Stimulated activated CD4-positive, alpha-beta T cell treated with anti-CD3 and anti-CD28 coated beads, Interleukin-15, amount 100 ng/mL, for 1 hour (primary cell): ENCODE measurements around the gene SEMA5A.

Experiments used
- DNase-seq, 2 donors: peaks; one replicate each; pipeline ENCODE4 v3.0.0-alpha.2; 2020; ENCODE audit warnings: low read depth in 1 of 2, low spot score in 1 of 2

SEMA5A gene

DNA sequence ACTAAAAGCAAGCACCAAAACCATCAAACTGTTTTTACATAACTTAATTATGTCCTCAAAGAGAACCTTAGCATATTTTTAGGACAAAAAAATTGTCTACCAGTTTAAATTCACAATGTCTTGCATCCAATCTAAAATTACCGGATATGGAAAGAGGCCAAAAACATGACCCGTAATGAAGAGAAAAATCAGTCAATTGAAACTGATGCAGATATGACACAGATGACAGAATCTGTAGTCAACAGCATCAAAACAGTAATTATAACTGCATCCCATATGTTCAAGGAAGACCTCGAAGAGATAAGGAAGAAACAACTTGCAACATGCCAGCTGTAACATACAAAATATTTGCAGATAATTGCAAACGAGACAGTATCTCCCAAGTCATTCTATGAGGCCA, 473.2 kb downstream of the SEMA5A start:
- DNase-seq = no peak

- DNase-seq = no peak
Observed at GRCh38 chr5:9071524-9071923, 474.4 kb downstream of the SEMA5A start.

DNA sequence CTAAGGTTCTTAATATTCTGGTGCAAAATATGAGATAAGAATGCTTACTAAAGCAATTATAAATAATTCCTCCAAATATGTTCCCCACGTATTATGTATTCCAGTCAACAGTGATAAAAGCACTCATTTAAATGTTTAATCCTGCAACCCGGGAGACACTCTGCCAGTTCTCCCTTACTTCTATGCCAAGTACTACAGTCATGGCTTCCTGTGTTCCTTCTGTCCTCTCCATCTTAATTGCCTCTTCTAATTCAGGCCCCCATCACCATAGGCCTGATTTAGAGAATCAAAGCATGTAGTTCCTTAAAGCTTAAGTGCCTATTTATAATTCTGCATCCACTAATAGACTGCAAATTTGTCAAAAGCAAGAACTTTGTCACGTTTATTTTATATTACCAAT, 474.8 kb downstream of the SEMA5A start:
- DNase-seq = no peak

DNA sequence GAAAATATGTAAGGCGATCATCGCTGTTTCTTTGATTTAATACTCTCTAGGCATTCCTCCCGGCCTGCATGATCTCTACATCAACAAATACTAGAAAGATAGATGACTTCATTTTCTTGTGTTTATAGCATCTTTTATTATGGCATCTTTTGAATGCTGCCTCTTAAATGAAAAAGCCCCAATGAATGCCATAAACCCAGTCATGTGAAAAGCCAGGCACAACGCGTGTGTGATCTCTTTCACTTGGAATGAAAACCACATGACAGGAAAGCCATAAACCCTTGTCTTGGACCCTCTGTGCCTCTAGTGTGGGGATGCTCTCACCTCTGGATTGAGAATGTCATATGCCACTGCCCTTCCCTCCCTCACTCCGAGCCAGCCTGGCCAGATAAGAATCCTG, 476.2 kb downstream of the SEMA5A start:
- DNase-seq = no peak

- DNase-seq = no peak
Observed at GRCh38 chr5:9067154-9067553, 478.7 kb downstream of the SEMA5A start.

- DNase-seq = no peak
Observed at GRCh38 chr5:9066349-9066748, 479.5 kb downstream of the SEMA5A start.

DNA sequence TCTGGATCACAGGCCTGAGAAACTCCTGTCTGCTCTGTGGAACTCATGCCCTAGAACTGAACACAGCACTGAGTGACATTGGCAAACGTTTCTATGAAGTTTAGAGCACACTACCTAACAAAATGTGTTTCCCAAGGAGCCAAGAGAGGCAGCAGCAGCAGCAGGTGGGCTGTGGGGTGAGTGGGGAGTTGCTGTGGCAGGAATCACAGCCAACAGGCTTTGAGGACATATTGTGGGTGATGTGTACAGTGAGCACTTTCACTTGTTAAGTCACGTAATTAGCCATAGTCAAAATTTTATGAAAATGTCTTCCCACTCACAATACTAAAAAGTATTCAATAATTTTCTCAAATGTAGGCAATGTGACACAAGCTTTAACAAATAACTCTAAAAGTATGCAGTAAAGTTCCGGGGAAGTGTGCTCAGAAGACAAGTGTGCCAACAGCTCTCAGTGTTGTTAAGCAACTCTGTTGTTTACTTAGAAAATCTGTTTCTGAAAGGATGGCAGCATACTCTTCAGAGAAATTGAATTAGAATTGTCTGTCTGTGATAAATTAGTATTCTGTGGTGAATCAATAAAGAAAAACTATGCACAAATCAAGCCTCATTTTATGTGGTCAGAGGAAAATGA, 482.1 kb downstream of the SEMA5A start:
- DNase-seq = no peak

GRCh38 chr5:9062873-9063272, 483.0 kb downstream of the SEMA5A start:
- DNase-seq = no peak

DNA sequence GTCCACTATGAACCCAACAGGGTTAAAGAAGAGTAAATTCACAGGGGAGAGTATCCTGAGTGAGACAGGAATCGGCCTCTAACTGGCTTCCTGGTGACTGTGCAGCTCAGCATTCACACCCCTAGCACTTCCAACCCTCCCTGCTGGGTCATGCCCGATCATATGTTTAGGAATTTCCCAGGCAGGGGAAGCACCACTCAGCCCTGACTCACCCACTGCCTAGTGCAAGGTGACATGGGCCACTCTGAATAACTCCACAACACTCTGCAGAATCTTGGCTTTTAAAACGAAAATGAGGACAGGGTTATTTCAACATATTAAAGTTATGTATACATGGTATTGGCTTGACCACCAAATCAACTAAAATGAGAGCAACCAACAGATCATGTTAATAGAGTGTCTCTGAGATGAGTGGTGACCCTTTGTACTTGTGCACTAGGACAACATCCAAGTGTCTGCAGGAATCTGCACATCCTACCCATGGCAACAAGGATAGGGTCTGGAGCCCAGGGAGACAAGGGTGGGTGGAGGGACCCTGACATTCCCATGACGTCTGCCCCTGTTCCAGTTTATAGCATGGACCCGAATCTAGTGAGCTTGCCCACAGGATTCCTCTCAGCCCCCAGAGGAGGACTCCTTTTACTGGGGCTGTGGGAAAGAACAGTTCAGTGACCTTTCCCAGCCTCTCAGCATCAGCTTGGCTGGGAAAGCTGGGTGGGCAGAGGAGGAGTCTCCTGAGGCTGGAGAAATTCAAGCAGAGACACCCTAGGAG, 485.8 kb downstream of the SEMA5A start:
- DNase-seq = no peak

DNA sequence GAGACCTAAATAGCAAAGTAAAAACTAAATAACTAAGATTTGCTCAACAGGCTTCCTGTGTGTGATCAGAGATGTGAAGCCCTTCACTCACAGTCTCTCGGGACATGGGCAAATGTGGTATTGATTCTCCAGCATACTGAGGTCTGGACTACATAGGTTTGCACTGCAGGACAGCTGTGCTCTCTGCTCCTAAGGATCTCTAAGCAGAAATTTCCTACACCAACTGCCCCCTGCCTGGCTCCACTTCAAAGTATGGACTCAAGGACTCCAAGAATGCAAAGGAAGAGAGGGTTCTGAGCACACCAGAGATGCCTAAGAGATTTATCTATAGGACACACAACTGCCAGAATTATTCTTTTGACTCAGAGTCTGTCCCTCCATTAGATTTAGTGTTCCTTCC, 487.2 kb downstream of the SEMA5A start:
- no peak for DNase-seq

DNA sequence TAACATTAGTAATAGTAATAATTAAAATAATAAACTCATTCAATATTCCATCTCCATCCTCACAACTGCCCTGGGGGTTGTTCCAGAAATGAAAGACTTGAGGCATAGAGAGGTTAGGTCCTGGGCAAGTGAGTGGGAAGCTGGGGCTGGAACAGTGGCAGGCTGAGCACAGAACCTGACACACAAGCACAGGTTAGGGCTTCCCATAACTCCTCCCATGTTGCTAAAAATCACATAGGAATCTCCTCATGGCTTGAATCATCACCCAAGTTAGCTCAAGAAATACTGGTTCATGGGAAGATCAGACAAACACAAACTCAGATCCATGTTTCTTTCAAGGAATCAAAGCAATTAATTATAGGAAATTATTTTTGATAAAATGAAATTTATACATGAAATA, 487.7 kb downstream of the SEMA5A start:
- DNase-seq = no peak

- DNase-seq = no peak
Observed at GRCh38 chr5:9057406-9058000, 488.4 kb downstream of the SEMA5A start.

DNA sequence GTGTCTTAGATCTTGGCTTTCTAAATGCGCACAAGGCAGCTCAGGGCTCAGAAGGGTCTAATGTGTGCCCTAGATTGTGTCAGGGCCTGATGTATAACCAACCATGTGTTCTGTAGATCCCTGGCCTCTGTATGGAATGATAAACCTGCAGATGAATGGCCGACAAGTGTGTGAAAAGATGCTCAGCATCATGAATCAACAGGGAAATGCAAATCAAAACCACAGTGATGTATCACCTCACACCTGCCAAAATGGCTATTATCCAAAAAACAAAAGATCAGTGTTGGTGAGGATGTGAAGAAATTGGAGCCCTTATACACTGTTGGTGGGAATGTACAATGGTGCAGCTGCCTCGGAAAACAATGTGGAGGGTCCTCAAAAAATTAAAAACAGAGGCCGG, 489.8 kb downstream of the SEMA5A start:
- no peak for DNase-seq

DNA sequence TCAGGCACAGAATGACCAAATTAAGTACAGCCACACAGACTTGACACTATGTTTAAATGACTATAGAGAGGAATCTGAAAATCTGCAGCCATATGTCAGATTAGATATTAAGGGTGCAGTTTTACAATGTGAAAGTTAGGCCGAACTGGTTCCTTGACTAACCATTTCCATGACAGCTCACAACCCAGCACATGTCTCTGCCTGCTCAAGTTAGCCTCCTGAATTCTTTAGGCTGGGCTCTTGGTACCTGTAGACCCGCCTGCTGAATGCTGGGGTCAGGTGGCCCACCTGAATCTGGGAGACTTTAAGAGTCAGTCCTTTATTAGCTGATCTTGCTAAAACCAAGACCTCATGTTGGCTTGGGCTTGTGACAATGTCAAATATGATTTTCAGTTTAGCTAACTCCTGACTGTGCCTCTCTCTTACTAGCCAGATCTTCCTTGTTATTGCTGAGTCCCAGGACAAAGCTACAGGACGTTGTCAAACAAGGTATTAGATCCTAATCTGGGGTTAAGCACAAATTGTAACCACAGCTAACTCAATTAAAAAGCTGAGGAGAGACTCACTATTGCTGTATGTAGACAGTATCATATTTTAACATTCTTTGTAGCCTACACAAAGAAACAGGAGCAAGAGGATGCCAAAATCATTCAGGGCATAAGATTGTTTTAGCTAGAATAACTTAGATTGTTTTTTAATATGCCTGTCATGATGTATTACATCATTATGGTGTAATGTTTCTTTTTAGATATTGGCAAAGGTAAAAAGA, 490.9 kb downstream of the SEMA5A start:
- no peak for DNase-seq

- no peak for DNase-seq
Observed at GRCh38 chr5:9054322-9054721, 491.6 kb downstream of the SEMA5A start.

GRCh38 chr5:9052421-9052820, 493.5 kb downstream of the SEMA5A start:
- no peak for DNase-seq

DNA sequence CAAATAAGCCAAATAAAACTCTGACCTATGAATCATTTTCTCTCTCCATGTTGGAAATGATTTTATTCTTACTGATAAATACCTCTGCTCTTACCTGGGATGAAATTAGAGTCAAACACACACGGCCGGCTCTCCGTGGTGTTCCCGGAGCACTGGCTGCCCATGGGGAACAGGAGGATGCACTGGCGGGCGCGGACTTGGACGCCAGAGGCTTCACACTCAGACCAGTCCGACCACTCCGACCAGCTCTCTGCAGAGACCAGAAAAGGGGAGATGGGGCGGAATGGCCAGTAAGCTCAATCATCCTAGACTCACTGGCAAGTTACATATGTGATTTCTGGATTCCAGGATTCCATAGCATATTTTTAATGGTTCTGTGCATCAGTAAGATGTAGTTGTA, 494.1 kb downstream of the SEMA5A start:
- DNase-seq = no peak

- no peak for DNase-seq
Observed at GRCh38 chr5:9047932-9048331, 497.9 kb downstream of the SEMA5A start.

DNA sequence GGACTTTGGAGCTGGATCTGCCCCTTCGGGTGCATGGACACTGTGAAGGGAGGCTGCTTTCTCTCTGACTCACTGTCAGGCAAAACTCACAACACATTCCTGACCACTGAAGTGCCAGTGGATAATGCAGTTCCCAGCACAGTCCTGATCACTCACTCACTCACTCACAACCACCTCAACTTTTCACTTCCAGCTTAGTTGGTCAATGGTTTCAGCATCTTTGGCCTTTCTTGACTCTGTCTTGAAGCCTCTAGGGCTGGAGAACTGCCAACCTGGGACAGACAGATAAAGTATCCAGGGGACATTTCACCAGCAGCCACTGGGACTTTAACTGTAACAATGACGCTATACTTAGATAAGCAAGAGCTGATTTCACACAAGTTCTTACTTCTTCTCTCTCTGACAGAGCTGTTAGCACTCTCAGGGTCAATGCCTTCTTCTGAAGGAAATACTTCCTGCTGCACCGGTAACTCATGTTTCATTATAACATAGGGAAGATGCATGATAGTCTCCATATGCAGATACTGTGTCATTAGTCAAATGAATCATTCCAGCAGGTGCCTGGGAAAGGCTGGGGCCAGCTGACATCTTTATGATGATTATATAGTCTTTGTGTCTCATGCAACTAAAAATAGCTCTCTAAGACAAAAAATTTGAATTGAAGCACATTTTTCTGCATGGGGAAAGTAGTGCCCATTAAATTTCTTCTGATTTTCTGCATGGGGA, 499.0 kb downstream of the SEMA5A start:
- no peak for DNase-seq

GRCh38 chr5:9045946-9046345, 499.9 kb downstream of the SEMA5A start:
- DNase-seq = no peak

GRCh38 chr5:9042241-9042640, 503.6 kb downstream of the SEMA5A start:
- DNase-seq = no peak
